GM10847 (cell line): Measurements from ENCODE around the gene CLEC20A.

Experiments used
- POLR2A ChIP-seq: IDR thresholded peaks from 2 replicates; pipeline ENCODE4 v1.6.1; 2011; ENCODE audit not compliant: insufficient read length; ENCODE audit errors: extremely low read depth

CLEC20A gene

DNA sequence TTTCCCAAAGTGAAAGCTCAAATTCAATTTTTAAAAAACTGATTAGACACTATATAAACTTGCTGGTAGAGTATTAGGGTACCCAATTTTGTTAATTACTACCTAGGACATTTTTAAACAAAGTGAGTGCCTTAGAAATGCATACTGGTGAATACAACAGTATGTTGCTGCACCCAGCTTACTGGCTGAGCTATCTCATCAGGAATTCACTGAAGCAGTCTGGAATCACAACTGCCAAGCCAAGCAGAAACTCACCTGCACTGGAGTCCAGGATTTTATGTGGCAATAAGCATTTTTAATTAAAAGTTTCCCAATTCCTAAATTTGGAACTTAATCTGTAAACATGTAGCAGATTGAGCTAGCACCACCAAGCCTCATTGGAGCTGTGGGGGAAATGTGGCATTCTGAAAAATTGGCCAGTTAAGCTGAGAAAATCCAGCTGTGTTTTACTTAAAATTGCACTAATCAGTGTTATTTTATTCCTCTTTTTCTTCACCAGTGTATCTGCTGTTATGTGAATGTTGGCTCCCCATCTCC, 61.8 kb downstream of the CLEC20A start:
- no peak for TF ChIP-seq POLR2A

DNA sequence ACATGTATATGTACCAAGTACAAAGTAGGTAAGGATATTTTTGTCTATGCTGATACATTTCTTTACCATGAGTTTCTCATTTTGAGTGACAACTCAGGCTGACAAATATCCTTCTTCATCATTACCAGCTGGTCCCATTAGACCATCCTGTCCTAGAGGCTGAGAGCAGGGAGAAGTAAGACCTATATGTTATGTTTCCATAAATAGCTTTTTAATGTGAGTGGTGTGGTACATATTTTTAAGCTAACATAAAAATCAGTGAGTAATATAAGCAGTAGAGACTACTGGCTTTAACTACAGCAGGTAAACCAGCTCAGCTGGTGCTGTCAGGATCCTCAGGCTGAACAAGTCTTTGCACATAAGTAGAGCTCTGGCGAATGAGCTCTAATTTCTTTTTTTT, 62.4 kb downstream of the CLEC20A start:
- TF ChIP-seq POLR2A = no peak
